SK-N-SH (cell line): Measurements from ENCODE around the gene CDC42EP4. TPM values are rescaled to one million over a fixed set of nuclear protein-coding genes. Genes with fewer than 3 reads are reported as not detected.

Experiments used
- CTCF ChIA-PET: fragments of 300-600, 350-600 bp; formaldehyde crosslinking; extraction: SDS; loops from one replicate; lab custom pipeline; 2021; lab: Yijun Ruan, JAX
- POLR2A ChIA-PET: fragments of 350-600 bp; sonication (Branson Sonifier 250); formaldehyde crosslinking; extraction: SDS; loops from one replicate; lab custom pipeline; 2020; ENCODE audit warnings: antibody characterized with exemption, inconsistent platforms; lab: Yijun Ruan, JAX
- DNase-seq: peaks from one replicate; pipeline ENCODE4 v3.0.0; 2012
- H2AFZ ChIP-seq: fragments of 200-600 bp; sonication (generic); 2 replicates; pipeline ENCODE4 v1.8.1; 2016; ENCODE audit warnings: antibody characterized with exemption, mild to moderate bottlenecking, low read depth
- H3F3A ChIP-seq: fragments of 200-600 bp; sonication (generic); replicated peaks from 2 replicates; pipeline ENCODE3; 2016; ENCODE audit warnings: antibody characterized with exemption, mild to moderate bottlenecking; ENCODE audit not compliant: insufficient read depth
- H3K27ac ChIP-seq, 2 experiments: fragments of 200-500 bp in 1 of 2; fragments of 200-600 bp in 1 of 2; sonication (Bioruptor generic) in 1 of 2; sonication (generic), shearing (Covaris generic) in 1 of 2; 2 replicates each; pipeline versions ENCODE4 v1.5.1 to v1.6.1; 2014 to 2016; ENCODE audit warnings: low read depth in 2 of 2, inconsistent platforms in 1 of 2, low read length in 1 of 2, mild to moderate bottlenecking in 1 of 2, mixed read lengths in 1 of 2
- H3K27me3 ChIP-seq: fragments of 200-600 bp; sonication (generic), shearing (Covaris generic); 2 replicates; pipeline ENCODE4 v1.6.1; 2016; ENCODE audit warnings: mixed run types; ENCODE audit not compliant: insufficient read depth
- H3K36me3 ChIP-seq, 2 experiments: fragments of 200-500 bp in 1 of 2; fragments of 200-600 bp in 1 of 2; sonication (Bioruptor generic) in 1 of 2; sonication (generic) in 1 of 2; replicated peaks in 1 of 2; 2 replicates each; pipeline versions ENCODE3 to v1.5.1; 2014 to 2016; ENCODE audit warnings: low read length in 1 of 2, mild to moderate bottlenecking in 1 of 2; ENCODE audit not compliant: insufficient read depth in 2 of 2, control insufficient read depth in 1 of 2
- H3K4me1 ChIP-seq, 2 experiments: fragments of 200-500 bp in 1 of 2; fragments of 200-600 bp in 1 of 2; sonication (Bioruptor generic) in 1 of 2; sonication (generic), shearing (Covaris generic) in 1 of 2; 2 replicates each; pipeline versions ENCODE4 v1.5.1 to v1.6.1; 2014 to 2016; ENCODE audit warnings: low read depth in 1 of 2, low read length in 1 of 2, mixed run types in 1 of 2; ENCODE audit not compliant: insufficient read depth in 2 of 2, control insufficient read depth in 1 of 2
- H3K4me2 ChIP-seq: fragments of 200-600 bp; sonication (generic), shearing (Covaris generic); 2 replicates; pipeline ENCODE4 v1.6.1; 2017; ENCODE audit warnings: mixed run types
- H3K4me3 ChIP-seq, 2 experiments: fragments of 200-500 bp in 1 of 2; fragments of 200-600 bp in 1 of 2; sonication (Bioruptor generic) in 1 of 2; sonication (generic), shearing (Covaris generic) in 1 of 2; 2 replicates each; pipeline versions ENCODE4 v1.5.1 to v1.8.1; 2014 to 2016; ENCODE audit warnings: low read depth in 2 of 2, inconsistent platforms in 1 of 2, low read length in 1 of 2, mild to moderate bottlenecking in 1 of 2, mixed read lengths in 1 of 2, moderate library complexity in 1 of 2
- H3K79me2 ChIP-seq: fragments of 200-600 bp; sonication (generic); 2 replicates; pipeline ENCODE4 v1.8.1; 2017; ENCODE audit warnings: mild to moderate bottlenecking; ENCODE audit not compliant: insufficient read depth
- H3K9ac ChIP-seq: fragments of 200-600 bp; sonication (generic); 2 replicates; pipeline ENCODE4 v1.6.1; 2017; ENCODE audit warnings: mixed run types
- H3K9me2 ChIP-seq: fragments of 200-600 bp; sonication (generic); 2 replicates; pipeline ENCODE4 v1.6.1; 2017; ENCODE audit warnings: mixed run types
- H3K9me3 ChIP-seq: fragments of 200-600 bp; sonication (generic); 2 replicates; pipeline ENCODE4 v1.6.1; 2017; ENCODE audit warnings: mixed run types, mild to moderate bottlenecking, moderate library complexity
- H4K20me1 ChIP-seq: fragments of 200-600 bp; sonication (generic); 2 replicates; pipeline ENCODE4 v1.6.1; 2017; ENCODE audit warnings: mild to moderate bottlenecking, mixed run types; ENCODE audit not compliant: insufficient read depth
- ELF1 ChIP-seq: IDR thresholded peaks from 2 replicates; pipeline ENCODE4 v1.4.0; 2012
- EZH2phosphoT487 ChIP-seq: fragments of 200-600 bp; sonication (generic); IDR thresholded peaks from 2 replicates; pipeline ENCODE4 v1.6.1; 2017; ENCODE audit warnings: low read depth, mixed run types, mild to moderate bottlenecking, antibody characterized with exemption, moderate library complexity, borderline replicate concordance
- FOXJ3 ChIP-seq: sonication (generic); formaldehyde crosslinking; IDR thresholded peaks from 2 replicates; pipeline ENCODE4 v1.5.1; 2020; ENCODE audit warnings: mild to moderate bottlenecking, missing genetic modification reagents
- MAX ChIP-seq: IDR thresholded peaks from 2 replicates; pipeline ENCODE4 v1.4.0; 2012; ENCODE audit warnings: low read depth
- MEF2A ChIP-seq: IDR thresholded peaks from 2 replicates; pipeline ENCODE4 v1.4.0; 2012; ENCODE audit warnings: low read depth, borderline replicate concordance
- MXI1 ChIP-seq: IDR thresholded peaks from 2 replicates; pipeline ENCODE4 v1.6.1; 2012; ENCODE audit warnings: mild to moderate bottlenecking, low read depth, low read length, improper control_type of control experiment
- NFIC ChIP-seq: IDR thresholded peaks from 2 replicates; pipeline ENCODE4 v1.4.0; 2012; ENCODE audit warnings: borderline replicate concordance
- NRF1 ChIP-seq: IDR thresholded peaks from 2 replicates; pipeline ENCODE4 v1.6.1; 2012; ENCODE audit warnings: low read depth, mild to moderate bottlenecking, low read length
- PBX3 ChIP-seq: IDR thresholded peaks from 2 replicates; pipeline ENCODE4; 2012
- RCOR1 ChIP-seq: fragments of 150-350 bp; IDR thresholded peaks from 2 replicates; pipeline ENCODE4 v1.6.1; 2017; ENCODE audit warnings: antibody characterized with exemption, low read length
- RXRA ChIP-seq: IDR thresholded peaks from 2 replicates; pipeline ENCODE4 v1.4.0; 2012; ENCODE audit warnings: low read depth, mild to moderate bottlenecking, borderline replicate concordance
- SIN3A ChIP-seq: IDR thresholded peaks from 2 replicates; pipeline ENCODE4 v1.6.1; 2012; ENCODE audit warnings: low read depth, mild to moderate bottlenecking, low read length, moderate library complexity, borderline replicate concordance
- SMC3 ChIP-seq: IDR thresholded peaks from 2 replicates; pipeline ENCODE4 v1.6.1; 2012; ENCODE audit warnings: low read depth, low read length, improper control_type of control experiment
- TEAD4 ChIP-seq: IDR thresholded peaks from 2 replicates; pipeline ENCODE4 v1.4.0; 2012; ENCODE audit warnings: mild to moderate bottlenecking, borderline replicate concordance; ENCODE audit not compliant: insufficient read depth
- USF2 ChIP-seq: fragments of 150-350 bp; IDR thresholded peaks from 2 replicates; pipeline ENCODE4 v1.6.1; 2017; ENCODE audit warnings: antibody characterized with exemption, low read length, low read depth, borderline replicate concordance
- YY1 ChIP-seq: IDR thresholded peaks from 2 replicates; pipeline ENCODE4 v1.4.0; 2012; ENCODE audit warnings: low read depth, mild to moderate bottlenecking
- WGBS: methylation state at CpG from one replicate; pipeline ENCODE4 v1.1.6; 2017; ENCODE audit warnings: low lambda C conversion rate; 5-methylcytosine and 5-hydroxymethylcytosine counted together
- polyA plus RNA-seq, 3 experiments: library from polyadenylated mRNA; depleted of rRNA; stranded (reverse); fragments of >200 nt; gene quantifications; 2 replicates each; pipeline ENCODE4 v1.2.3, GENCODE V29; 2012

The CDC42EP4 gene
- polyA plus RNA-seq, 1 of the 3 experiments (the other 2 are of a cell fraction), result 28.3 TPM

GRCh38 chr17:73268582-73269328 lies 43.0 kb downstream of the CDC42EP4 start:
- Histone ChIP-seq H3K27ac (no peak overlapping the region), H3K4me2 (no peak overlapping the region), H3F3A (no peaks in the 10 kb centered on the region), H3K36me3 (no peaks in the 10 kb centered on the region), H3K79me2 (no peaks in the 10 kb centered on the region), H4K20me1 (no peaks in the 10 kb centered on the region), H3K9me3 (no peaks in the 10 kb centered on the region), H3K9ac (no peak overlapping the region), H3K4me3 (no peak overlapping the region), H3K9me2 (no peaks in the 10 kb centered on the region), H2AFZ (no peak overlapping the region), H3K27me3 (no peaks in the 10 kb centered on the region), H3K4me1 (no peaks in the 10 kb centered on the region)
- WGBS, result 91% methylated on average over 9 of the region's 9 CpGs
- peak; percentile 39 for DNase-seq
- TF ChIP-seq SMC3 (no peak), MXI1 (no peak), PBX3 (no peak), USF2 (no peak), NFIC (no peak), NRF1 (no peak), MAX (no peak)
- POLR2A ChIA-PET, result no interaction called here
- CTCF ChIA-PET, result interaction anchor here (0.6 to 22.4 kb wide), 7 partner anchors 12 to 541 kb away, joined by 3 to 691 read pairs (median 4); no protein-coding TSS in a partner anchor

- ChIA-PET CTCF (interaction anchor here (0.6 to 22.4 kb wide), 8 partner anchors 12 to 541 kb away, joined by 3 to 691 read pairs (median 4); no protein-coding TSS in a partner anchor), POLR2A (no interaction called here)
- Histone ChIP-seq H3F3A (no peaks in the 10 kb centered on the region), H3K4me3 (no peak overlapping the region), H3K4me1 (peaks cover 0 to 4% of the 10 kb centered on the region in 2 experiments; a peak in 1 of 4 replicates), H2AFZ (no peak overlapping the region), H3K79me2 (no peaks in the 10 kb centered on the region), H3K27ac (no peak overlapping the region), H3K9me2 (no peaks in the 10 kb centered on the region), H3K36me3 (no peaks in the 10 kb centered on the region), H4K20me1 (no peaks in the 10 kb centered on the region), H3K9me3 (no peaks in the 10 kb centered on the region), H3K9ac (no peak overlapping the region), H3K4me2 (no peak overlapping the region), H3K27me3 (no peaks in the 10 kb centered on the region)
- WGBS, result 68% methylated on average over 9 of the region's 11 CpGs
- no peak for TF ChIP-seq NFIC
- TF ChIP-seq TEAD4, result no peak
- TF ChIP-seq EZH2phosphoT487, result no peak
- no peak for TF ChIP-seq RXRA
- no peak for TF ChIP-seq RCOR1
- no peak for TF ChIP-seq YY1
- TF ChIP-seq MEF2A, result no peak
- no peak for TF ChIP-seq FOXJ3 (CRISPR knock-in tag)
- TF ChIP-seq NRF1, result no peak
- TF ChIP-seq SIN3A, result no peak
- no peak for TF ChIP-seq ELF1
- DNase-seq, result no peak
Measured at GRCh38 chr17:73267648-73268537, 43.9 kb downstream of the CDC42EP4 start.
